ENCODE results near the gene FBXO36.

GRCh38 chr2:229980431-229981184 lies 58.3 kb downstream of the FBXO36 start:
- TF ChIP-seq POLR2A (IDR thresholded peaks at IDR 0.05; ENCODE audit: low read depth, low read length), result no peak
- no peak for TF ChIP-seq POLR2AphosphoS5 (IDR thresholded peaks at IDR 0.05; ENCODE audit: low read depth, low read length)
- TF ChIP-seq TAF1 (IDR thresholded peaks at IDR 0.05; ENCODE audit: low read depth, low read length), result no peak
- TF ChIP-seq SPI1 (IDR thresholded peaks at IDR 0.05; ENCODE audit: low read depth, low read length), result no peak
- TF ChIP-seq PAX5 (IDR thresholded peaks at IDR 0.05; ENCODE audit: insufficient read depth, low read length, severe bottlenecking), result no peak
- TF ChIP-seq POU2F2 (IDR thresholded peaks at IDR 0.05; ENCODE audit: low read depth, low read length), result no peak
